GM19395 (cell line): ENCODE measurements around the gene NCLN.
"Not testable (repeated sequence)": the region's sequence is repeated elsewhere in the genome, so short reads cannot be mapped to it uniquely, and the experiment has no call there.

ENCODE experiments used
- ATAC-seq: cut with Tn5 transposase; IDR thresholded peaks from one replicate; pipeline ENCODE4 v1.9.1; 2021; ENCODE audit warnings: mild to moderate bottlenecking, moderate library complexity; ENCODE audit not compliant: unreplicated experiment

NCLN gene

GRCh38 chr19:3179739-3180293 is 5.9 kb upstream of the NCLN start:
- ATAC-seq, result no peak

- ATAC-seq, result no peak
Observed at GRCh38 chr19:3183721-3184641, 1.7 kb upstream of the NCLN start.

GRCh38 chr19:3184847-3185460 is 776 bp upstream of the NCLN start:
- peak; percentile 37 for ATAC-seq

- peak; percentile 1 for ATAC-seq
Observed at GRCh38 chr19:3186160-3186688, 494 bp downstream of the NCLN start.

- no peak for ATAC-seq
Observed at GRCh38 chr19:3186891-3187661, 1.3 kb downstream of the NCLN start.

GRCh38 chr19:3187662-3188511 is 2.2 kb downstream of the NCLN start:
- no peak for ATAC-seq

- ATAC-seq, result no peak
Observed at GRCh38 chr19:3188627-3189596, 3.2 kb downstream of the NCLN start.

- no peak for ATAC-seq
Observed at GRCh38 chr19:3189702-3190469, 4.2 kb downstream of the NCLN start.

GRCh38 chr19:3190470-3190770 is 4.7 kb downstream of the NCLN start:
- no peak for ATAC-seq

- ATAC-seq, result no peak
Observed at GRCh38 chr19:3190921-3191805, 5.4 kb downstream of the NCLN start.

- ATAC-seq, result not testable (repeated sequence)
Observed at GRCh38 chr19:3191806-3192104, 6.0 kb downstream of the NCLN start.

- ATAC-seq, result no peak
Observed at GRCh38 chr19:3192228-3192635, 6.5 kb downstream of the NCLN start.

GRCh38 chr19:3192684-3193083 is 7.0 kb downstream of the NCLN start:
- no peak for ATAC-seq

GRCh38 chr19:3193256-3194105 is 7.8 kb downstream of the NCLN start:
- ATAC-seq, result no peak

GRCh38 chr19:3194106-3195087 is 8.7 kb downstream of the NCLN start:
- ATAC-seq, result no peak
